HCT116 (cell line): Measurements from ENCODE around the gene PAEP. TPM values are rescaled to one million over a fixed set of nuclear protein-coding genes. Genes with fewer than 3 reads are reported as not detected.

ENCODE experiments used
- ATAC-seq: fragments of 200-7000 bp; cut with Tn5 transposase; 2 replicates; pipeline ENCODE4 v1.9.1; 2020; ENCODE audit warnings: mild to moderate bottlenecking, moderate library complexity
- BruUV-seq: library from RNA; stranded (reverse); fragments of 400-500 nt; replicated peaks from 2 replicates; lab custom pipeline; 2021; lab: Mats Ljungman, UMichigan
- CTCF ChIA-PET: fragments of 300-600 bp; sonication (Branson Sonifier 250); formaldehyde crosslinking; loops from one replicate; lab custom pipeline; 2021; ENCODE audit warnings: antibody characterized with exemption; lab: Charles Lee
- POLR2A ChIA-PET: fragments of 300-600, 350-600 bp; sonication (Branson Sonifier 250); formaldehyde crosslinking; loops from one replicate; lab custom pipeline; 2021; ENCODE audit warnings: antibody characterized with exemption; lab: Charles Lee
- RAD21 ChIA-PET, 2 experiments: fragments of 300-600 bp; sonication (Branson Sonifier 250); formaldehyde crosslinking; loops; one replicate each; lab custom pipeline; 2023; ENCODE audit warnings: low total read pairs in 2 of 2; ENCODE audit not compliant: uncharacterized antibody in 2 of 2, unreplicated experiment in 2 of 2, low non-redundant PET in 1 of 2; lab: Charles Lee
- DNase-seq: peaks from one replicate; pipeline ENCODE4 v3.0.0-alpha.2; 2010; ENCODE audit warnings: low read depth, low spot score
- H2AFZ ChIP-seq: fragments of 200-600 bp; shearing (Covaris generic), sonication (generic); 2 replicates; pipeline ENCODE4 v1.6.1; 2017; ENCODE audit warnings: low read depth, mixed run types, mixed read lengths, antibody characterized with exemption, low read length; ENCODE audit not compliant: poor library complexity, severe bottlenecking
- H3K27ac ChIP-seq: 2 replicates; pipeline ENCODE4 v1.5.1; 2012; ENCODE audit warnings: low read depth, low read length
- H3K27me3 ChIP-seq: fragments of 200-600 bp; sonication (generic); 2 replicates; pipeline ENCODE4 v1.6.1; 2016; ENCODE audit warnings: mixed run types, low read length, mixed read lengths; ENCODE audit not compliant: insufficient read depth
- H3K36me3 ChIP-seq, 2 experiments: fragments of 200-500 bp in 1 of 2; fragments of 200-600 bp in 1 of 2; sonication (Bioruptor generic) in 1 of 2; sonication (generic) in 1 of 2; 2 replicates each; pipeline versions ENCODE4 v1.5.1 to v1.6.1; 2014 to 2016; ENCODE audit warnings: low read length in 2 of 2, inconsistent platforms in 1 of 2, mixed read lengths in 1 of 2, mixed run types in 1 of 2; ENCODE audit not compliant: insufficient read depth in 2 of 2, control insufficient read depth in 1 of 2
- H3K4me1 ChIP-seq, 2 experiments: fragments of 200-600 bp in 1 of 2; sonication (generic) in 1 of 2; 2 replicates each; pipeline versions ENCODE4 v1.5.1 to v1.6.1; 2012 to 2017; ENCODE audit warnings: low read length in 2 of 2, inconsistent platforms in 1 of 2, mild to moderate bottlenecking in 1 of 2, mixed read lengths in 1 of 2, mixed run types in 1 of 2, moderate library complexity in 1 of 2; ENCODE audit not compliant: insufficient read depth in 2 of 2, control insufficient read depth in 1 of 2
- H3K4me2 ChIP-seq: fragments of 200-600 bp; sonication (generic); 2 replicates; pipeline ENCODE4 v1.6.1; 2017; ENCODE audit warnings: mixed run types, low read length, mixed read lengths
- H3K4me3 ChIP-seq, 2 experiments: fragments of 200-600 bp in 1 of 2; sonication (generic) in 1 of 2; replicated peaks in 1 of 2; 2 replicates each; pipeline ENCODE4 v1.5.1; 2011 to 2016; ENCODE audit warnings: low read length in 2 of 2, control low read depth in 1 of 2, low read depth in 1 of 2, mild to moderate bottlenecking in 1 of 2, mixed read lengths in 1 of 2, mixed run types in 1 of 2
- H3K79me2 ChIP-seq: fragments of 200-600 bp; sonication (generic); 2 replicates; pipeline ENCODE4 v1.6.1; 2017; ENCODE audit warnings: mild to moderate bottlenecking, mixed run types, low read length, moderate library complexity, mixed read lengths; ENCODE audit not compliant: insufficient read depth
- H3K9ac ChIP-seq: fragments of 200-600 bp; sonication (generic); 2 replicates; pipeline ENCODE4 v1.6.1; 2016; ENCODE audit warnings: low read length, mixed read lengths
- H3K9me2 ChIP-seq: fragments of 200-600 bp; sonication (generic), shearing (Covaris generic); 2 replicates; pipeline ENCODE4 v1.6.1; 2017; ENCODE audit warnings: mixed run types, mild to moderate bottlenecking, moderate library complexity; ENCODE audit not compliant: insufficient read depth
- H3K9me3 ChIP-seq, 2 experiments: fragments of 200-500 bp in 1 of 2; fragments of 200-600 bp in 1 of 2; sonication (Bioruptor generic) in 1 of 2; sonication (generic) in 1 of 2; 2 replicates each; pipeline ENCODE4 v1.6.1; 2014 to 2017; ENCODE audit warnings: low read length in 2 of 2, mixed read lengths in 2 of 2, inconsistent platforms in 1 of 2, low read depth in 1 of 2, mild to moderate bottlenecking in 1 of 2, mixed run types in 1 of 2, moderate library complexity in 1 of 2; ENCODE audit not compliant: control insufficient read depth in 1 of 2, insufficient read depth in 1 of 2
- H4K20me1 ChIP-seq: fragments of 200-600 bp; sonication (generic), shearing (Covaris generic); 2 replicates; pipeline ENCODE4 v1.6.1; 2017; ENCODE audit warnings: mixed run types, mild to moderate bottlenecking, moderate library complexity; ENCODE audit not compliant: insufficient read depth
- SRF ChIP-seq: IDR thresholded peaks from 2 replicates; pipeline ENCODE4 v1.6.1; 2012; ENCODE audit warnings: low read depth
- TCF7L2 ChIP-seq: IDR thresholded peaks from 2 replicates; pipeline ENCODE4 v1.7.0; 2011; ENCODE audit warnings: borderline replicate concordance, inconsistent platforms; ENCODE audit not compliant: insufficient read depth, insufficient read length; ENCODE audit errors: extremely low read depth
- ZNF274 ChIP-seq: fragments of 200-500 bp; sonication (Bioruptor generic); IDR thresholded peaks from 2 replicates; pipeline ENCODE4 v1.6.1; 2014; ENCODE audit warnings: mild to moderate bottlenecking, low read depth, low read length, inconsistent platforms
- intact Hi-C: fragments of 100-400 bp; cut with micrococcal nuclease; formaldehyde crosslinking; loops from 2 replicates; pipeline ENCODE4 v1.10.0; 2022
- total RNA-seq: library from RNA; stranded (reverse); gene quantifications from one replicate; pipeline ENCODE4 v1.2.1, GENCODE V29; 2021; ENCODE audit not compliant: unreplicated experiment
- TF ChIP-seq, protein P1 (sequence below), 3 experiments: fragments of 200-600 bp in 1 of 3; sonication (generic) in 1 of 3; IDR thresholded peaks in 2 of 3; conservative IDR thresholded peaks in 1 of 3; 2 replicates each; pipeline ENCODE4 v1.5.1; 2012 to 2017; ENCODE audit warnings: low read depth in 2 of 3, low read length in 2 of 3, antibody characterized with exemption in 1 of 3, borderline replicate concordance in 1 of 3, control low read depth in 1 of 3, mild to moderate bottlenecking in 1 of 3, mixed read lengths in 1 of 3, mixed run types in 1 of 3, moderate library complexity in 1 of 3; ENCODE audit not compliant: insufficient read depth in 1 of 3

The PAEP gene
- total RNA-seq, 1 experiment from 2014 or later: not detected

DNA sequence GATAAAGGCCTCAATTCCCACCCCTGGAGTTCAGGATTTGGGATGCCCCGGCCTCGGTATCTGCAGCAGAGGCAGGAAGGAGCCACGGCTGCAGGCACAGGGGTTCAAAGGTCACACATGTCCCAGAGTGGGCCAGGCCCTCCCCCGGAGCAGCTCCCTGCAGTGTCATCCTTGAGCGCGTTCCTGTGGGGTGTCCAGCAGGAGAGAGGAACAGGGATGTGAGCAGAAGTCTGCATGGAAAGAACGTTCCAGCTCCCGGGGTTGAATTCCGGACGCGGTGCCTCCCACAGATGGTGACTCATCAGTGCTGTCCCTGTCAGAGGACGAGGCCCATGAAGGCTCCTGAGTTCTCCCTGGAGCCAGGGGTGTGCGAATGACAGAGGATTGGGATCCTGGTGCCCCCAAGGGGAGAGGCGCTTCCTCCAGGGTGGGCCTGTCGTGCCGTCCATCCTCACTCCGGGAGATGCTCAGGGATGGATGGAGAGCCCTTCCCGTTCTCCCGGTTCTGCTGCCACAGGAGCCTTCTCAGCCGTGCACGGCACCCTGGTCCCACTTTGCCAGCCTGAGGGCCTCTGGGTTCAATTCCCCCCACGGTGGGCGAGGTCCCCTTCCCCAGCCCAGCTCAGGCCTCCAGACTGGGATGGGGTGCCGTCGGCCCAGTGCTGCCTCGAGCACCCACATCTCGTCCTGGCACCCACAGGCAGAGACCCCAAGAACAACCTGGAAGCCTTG lies 37.3 kb upstream of the PAEP start:
- Histone ChIP-seq H3K4me1 (peaks cover 0 to 9% of the 10 kb centered on the region in 2 experiments; a peak in 3 of 4 replicates), H3K79me2 (no peaks in the 10 kb centered on the region), H3K9me3 (no peaks in the 10 kb centered on the region), H3K4me3 (no peak overlapping the region), H3K9ac (no peak overlapping the region), H2AFZ (no peak overlapping the region), H3K36me3 (no peaks in the 10 kb centered on the region), H3K4me2 (no peak overlapping the region), H3K27me3 (no peaks in the 10 kb centered on the region), H4K20me1 (no peaks in the 10 kb centered on the region), H3K9me2 (no peaks in the 10 kb centered on the region), H3K27ac (no peak overlapping the region)
- BruUV-seq: no TSS peak
- ATAC-seq (no peak), DNase-seq (no peak)
- CTCF ChIA-PET: no interaction called here
- intact Hi-C loops: no loop called here
- RAD21 ChIA-PET: no interaction called here
- POLR2A ChIA-PET: no interaction called here
- TF ChIP-seq SRF: no peak
- no peak for TF ChIP-seq TCF7L2
- no peak for TF ChIP-seq ZNF274
- TF ChIP-seq, protein P1, sequence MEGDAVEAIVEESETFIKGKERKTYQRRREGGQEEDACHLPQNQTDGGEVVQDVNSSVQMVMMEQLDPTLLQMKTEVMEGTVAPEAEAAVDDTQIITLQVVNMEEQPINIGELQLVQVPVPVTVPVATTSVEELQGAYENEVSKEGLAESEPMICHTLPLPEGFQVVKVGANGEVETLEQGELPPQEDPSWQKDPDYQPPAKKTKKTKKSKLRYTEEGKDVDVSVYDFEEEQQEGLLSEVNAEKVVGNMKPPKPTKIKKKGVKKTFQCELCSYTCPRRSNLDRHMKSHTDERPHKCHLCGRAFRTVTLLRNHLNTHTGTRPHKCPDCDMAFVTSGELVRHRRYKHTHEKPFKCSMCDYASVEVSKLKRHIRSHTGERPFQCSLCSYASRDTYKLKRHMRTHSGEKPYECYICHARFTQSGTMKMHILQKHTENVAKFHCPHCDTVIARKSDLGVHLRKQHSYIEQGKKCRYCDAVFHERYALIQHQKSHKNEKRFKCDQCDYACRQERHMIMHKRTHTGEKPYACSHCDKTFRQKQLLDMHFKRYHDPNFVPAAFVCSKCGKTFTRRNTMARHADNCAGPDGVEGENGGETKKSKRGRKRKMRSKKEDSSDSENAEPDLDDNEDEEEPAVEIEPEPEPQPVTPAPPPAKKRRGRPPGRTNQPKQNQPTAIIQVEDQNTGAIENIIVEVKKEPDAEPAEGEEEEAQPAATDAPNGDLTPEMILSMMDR (IDR thresholded peaks at IDR 0.05 in 2 of 3, conservative IDR thresholded peaks at IDR 0.05 in 1 of 3; ENCODE audit: borderline replicate concordance in 1 of 3, insufficient read depth in 1 of 3, low read depth in 2 of 3, low read length in 2 of 3): no peak
